Measurements from ENCODE around the gene CCDC191.
A peak's percentile ranks its signal among the peaks of the same experiment; 100 is the strongest.

The CCDC191 gene, protein sequence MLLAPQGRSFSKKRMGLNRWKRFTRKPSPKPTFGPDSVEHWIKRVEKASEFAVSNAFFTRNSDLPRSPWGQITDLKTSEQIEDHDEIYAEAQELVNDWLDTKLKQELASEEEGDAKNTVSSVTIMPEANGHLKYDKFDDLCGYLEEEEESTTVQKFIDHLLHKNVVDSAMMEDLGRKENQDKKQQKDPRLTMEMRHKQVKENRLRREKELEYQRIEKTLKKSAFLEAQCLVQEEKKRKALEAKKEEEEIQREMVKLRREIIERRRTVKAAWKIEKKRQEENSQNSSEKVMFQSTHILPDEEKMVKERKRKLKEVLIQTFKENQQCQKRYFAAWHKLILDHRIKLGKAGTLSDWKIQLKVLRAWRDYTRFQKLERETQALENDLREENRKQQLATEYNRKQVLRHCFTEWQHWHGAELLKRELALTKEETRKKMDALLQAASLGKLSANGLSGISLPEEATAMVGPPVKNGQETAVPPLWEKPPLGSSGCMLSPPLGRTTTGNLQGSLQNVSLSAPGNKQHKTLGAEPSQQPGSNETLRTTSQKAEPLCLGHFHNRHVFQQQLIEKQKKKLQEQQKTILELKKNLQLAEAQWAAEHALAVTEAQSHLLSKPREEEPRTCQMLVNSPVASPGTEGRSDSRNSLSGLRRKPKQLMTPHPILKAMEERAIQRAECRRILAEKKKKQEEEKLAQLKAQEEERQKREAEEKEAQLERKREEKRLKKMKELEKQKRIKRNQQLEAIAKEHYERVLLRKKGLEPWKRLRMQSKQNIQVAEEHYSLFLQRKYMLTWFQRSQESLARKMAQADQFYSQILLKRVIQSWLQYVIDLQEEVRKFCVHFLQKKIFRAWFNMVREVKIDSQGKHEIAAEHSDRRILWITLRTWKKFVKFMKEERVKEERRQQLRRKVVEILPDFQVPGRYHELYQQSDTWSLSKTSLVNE

DNA sequence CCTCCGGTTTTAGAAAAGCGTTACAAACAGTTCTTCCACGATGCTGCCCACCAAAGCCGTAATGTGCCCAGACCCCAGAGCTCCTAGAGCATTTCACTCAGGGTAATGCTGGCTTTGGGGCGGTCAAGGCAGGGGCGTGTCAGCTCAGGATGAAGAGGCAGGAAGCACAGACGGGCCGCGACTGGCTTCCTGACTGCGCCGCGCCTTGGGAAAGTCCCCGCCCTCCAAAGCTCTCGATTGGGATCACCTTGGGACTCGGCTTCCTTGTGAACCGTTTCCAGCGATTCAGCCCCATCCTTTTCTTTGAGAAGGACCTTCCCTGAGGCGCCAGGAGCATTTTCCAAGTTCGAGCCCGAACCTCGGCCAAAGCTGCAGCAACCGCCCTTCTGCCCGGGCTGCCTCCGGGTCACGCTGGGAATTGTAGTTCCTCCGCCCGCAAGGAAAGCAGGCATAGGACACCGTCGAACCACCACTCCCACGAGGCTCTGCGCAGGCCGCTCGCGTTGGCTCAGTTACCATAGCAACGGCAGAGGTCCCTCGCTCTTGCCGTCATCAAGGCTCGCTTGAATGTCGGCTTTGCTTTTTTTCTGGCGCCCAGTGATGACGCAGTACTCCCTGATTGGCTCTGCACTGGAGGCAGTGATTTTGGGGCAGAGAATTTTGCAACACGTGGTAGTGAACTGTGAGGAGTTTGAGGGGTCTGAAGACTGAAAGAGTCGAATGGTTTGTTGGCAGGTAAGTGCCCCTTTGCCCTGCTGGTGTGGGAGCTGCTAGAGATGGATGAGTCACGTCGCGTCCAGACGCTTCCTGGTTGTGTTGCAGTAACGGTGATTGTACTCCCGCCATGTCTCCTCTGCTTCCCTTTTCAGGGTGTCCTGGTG, at the start of gene CCDC191, which contains the start of gene QTRT2:
TSS of gene CCDC191 (minus strand) at position 397 of the 881 bp plus-strand sequence. CDS start at position 337, 60 bp downstream.
TSS of gene QTRT2 (plus strand) at position 608 of the 881 bp plus-strand sequence. CDS start 8,521 bp downstream, outside the sequence.
- DNase-seq: peak; percentile 96

DNA sequence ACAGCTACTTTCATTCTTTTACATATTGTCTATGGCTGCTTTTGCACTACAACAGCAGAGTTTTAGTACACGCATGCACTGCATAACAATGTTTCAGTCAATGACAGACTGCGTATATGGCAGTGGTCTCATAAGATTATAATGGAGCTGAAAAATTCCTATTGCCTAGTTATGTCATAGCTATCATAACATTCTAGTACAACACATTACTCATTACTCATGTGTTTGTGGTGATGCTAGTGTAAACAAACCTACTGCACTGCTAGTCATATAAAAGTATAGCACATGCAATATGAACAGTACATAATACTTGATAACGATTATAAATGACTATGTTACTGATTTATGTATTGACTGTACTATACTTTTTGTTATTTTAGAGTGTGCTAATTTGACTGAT, 48.1 kb upstream of the CCDC191 start:
- DNase-seq: no peak

DNA sequence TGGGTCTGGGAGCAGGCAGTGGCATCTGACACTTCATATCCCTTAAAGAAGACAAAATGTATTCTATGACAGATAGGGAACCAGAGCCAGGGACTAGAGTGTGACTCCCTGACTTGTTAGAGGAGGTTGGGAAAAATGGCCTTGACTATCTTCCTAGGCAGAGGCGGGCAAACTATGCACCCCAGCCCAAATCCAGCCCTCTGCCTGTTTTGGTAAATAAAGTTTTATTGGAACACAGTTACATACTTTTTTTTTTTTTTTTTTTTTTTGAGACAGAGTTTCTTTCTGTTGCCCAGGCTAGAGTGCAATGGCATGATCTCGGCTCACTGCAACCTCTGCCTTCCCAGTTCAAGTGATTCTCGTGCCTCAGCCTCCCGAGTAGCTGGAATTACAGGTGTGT, 47.5 kb upstream of the CCDC191 start:
- no peak for DNase-seq

DNA sequence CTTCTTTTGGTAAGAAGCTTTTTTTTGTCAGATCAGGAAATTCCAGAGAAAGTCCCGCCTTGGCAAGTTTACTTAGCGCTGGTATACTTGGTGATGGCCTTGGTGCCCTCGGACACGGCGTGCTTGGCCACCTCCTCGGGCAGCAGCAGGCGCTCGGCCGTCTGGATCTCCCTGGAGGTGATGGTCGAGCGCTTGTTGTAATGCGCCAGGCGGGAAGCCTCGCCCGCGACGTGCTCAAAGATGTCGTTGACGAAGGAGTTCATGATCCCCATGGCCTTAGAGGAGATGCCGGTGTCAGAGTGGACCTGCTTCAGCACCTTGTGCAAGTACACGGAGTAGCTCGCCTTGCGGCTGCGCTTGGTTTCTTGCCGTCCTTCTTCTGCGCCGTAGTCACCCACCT, 46.9 kb upstream of the CCDC191 start:
- no peak for DNase-seq

DNA sequence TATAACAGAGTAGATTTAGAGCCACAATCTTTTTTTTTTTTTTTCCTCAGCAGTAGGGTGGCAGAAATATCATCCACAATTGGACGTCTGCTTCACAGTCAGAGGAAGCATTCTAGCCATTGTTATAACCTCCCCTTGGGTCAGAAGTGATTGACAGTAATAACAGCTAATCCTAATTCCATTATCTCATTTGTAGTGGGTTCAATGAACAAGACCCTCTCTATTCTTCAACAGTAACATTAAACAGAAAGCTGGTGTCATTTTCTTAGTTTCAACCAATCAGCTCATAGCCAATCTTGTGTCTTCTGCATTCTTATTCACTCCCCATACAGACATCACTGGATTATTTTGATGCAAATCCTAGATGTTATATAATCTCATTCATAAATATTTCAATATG, 44.8 kb upstream of the CCDC191 start:
- DNase-seq: peak; percentile 71

DNA sequence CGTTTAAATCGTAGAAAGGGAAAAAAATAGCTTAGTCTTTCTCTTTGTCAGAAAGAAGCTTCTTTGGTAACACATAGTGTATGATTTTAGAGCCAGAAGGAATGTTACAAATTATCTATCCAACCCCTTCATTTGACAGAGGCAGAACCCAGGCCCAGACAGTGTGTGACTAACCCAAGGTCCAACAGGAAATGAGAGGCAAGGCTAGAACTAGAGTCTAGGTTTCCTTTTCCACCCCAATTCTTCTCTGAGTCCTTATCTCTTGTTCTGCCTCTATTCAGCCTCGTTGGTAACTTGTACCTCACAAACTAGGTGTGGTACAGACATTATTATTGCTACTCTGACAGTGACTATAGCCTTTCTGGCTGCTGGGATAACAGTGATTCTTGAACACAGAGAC, 39.5 kb upstream of the CCDC191 start:
- no peak for DNase-seq

DNA sequence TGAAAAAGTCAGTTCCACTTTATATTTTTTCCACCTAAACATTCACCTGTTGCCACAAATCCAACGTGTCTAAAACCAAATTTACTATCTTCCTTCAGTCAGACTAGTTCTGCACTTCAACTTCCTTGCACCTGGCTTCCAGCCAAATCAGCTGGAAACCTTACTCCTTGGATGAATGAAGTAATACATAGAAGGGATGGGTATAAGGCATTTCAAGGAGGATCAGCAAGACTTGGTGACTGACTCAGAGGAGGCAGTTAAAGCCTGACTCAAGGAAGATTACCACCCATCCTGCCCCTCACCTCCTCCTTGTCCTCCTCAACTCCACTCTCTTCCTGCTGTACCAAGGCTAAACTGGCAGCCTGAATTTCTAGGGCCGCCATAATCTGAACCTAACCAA, 37.3 kb upstream of the CCDC191 start:
- DNase-seq: no peak

DNA sequence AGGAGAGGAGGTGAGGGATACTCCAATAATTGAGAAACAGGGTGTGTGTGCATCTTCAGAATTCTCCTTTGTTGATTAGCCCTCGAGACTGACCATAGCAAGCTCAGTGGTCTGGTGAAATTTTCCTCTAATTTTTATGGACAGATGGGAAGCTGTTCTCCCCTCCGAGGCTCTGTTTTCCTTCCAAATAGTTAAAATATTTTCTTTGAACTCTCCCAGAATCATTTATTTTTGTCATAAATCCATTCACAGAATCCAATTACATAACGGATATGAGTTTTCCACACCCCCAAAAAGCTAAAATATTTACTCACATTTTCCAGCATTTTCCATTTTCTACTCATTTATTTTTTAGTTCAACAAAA, 36.7 kb upstream of the CCDC191 start:
- no peak for DNase-seq

DNA sequence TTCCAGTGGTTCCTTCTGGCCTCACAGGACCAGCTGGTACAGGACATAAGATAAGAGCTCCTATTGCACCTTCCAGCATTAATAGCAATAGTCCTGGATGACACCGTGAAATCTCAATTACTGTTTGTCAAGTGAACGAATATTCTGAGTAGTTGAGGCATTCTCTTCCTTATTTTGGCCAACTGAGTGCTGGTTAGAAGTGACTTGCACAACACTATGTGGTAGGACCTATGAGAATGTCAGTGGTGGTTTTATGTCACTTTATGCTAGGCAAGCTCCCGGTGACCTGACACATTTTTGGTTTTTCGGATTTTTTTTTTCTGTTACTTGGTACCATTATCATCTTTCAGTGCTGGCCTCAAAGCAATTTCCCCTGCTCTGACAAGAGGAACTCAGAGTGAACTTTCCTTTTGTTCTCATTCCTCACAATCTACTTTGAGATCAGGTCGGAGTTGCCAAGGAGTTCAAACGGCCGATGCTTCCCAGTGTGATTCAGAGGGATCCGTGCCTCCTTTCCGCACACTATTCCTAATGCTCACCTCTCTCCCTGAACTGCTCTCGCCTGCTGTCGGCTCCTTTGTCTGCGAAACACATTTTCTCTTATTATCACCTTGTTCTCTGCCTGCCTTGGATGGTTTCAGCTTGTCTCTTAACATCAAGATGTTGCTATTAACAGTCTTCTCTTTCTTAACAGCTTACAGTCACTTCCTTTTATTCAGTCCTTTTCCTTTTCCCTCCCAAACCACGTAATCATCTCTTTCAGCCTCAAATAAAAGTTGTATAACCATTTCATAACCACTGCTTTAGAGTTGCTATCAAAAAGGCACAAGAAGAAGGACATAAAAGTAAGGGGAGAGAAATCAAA, 36.1 kb upstream of the CCDC191 start:
- no peak for DNase-seq

DNA sequence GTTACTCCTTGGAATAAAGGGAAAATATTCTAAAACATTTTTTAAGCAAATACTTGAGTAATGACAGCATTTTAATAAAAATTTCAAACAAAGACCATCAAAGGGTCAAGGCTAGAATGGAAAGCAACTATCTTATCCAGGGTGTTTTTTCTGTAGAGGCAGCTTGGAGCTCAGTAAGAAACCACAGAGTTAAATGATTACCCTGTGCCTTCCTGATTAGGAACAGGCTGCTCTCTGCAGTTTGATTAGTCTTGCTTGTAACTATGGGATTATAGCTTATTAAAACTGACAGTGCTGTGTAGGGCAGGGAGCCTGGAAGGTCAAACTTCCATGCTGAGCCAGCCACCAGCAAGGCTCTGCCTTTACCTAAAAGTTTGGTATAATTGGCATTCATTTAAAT, 33.3 kb upstream of the CCDC191 start:
- DNase-seq: no peak

DNA sequence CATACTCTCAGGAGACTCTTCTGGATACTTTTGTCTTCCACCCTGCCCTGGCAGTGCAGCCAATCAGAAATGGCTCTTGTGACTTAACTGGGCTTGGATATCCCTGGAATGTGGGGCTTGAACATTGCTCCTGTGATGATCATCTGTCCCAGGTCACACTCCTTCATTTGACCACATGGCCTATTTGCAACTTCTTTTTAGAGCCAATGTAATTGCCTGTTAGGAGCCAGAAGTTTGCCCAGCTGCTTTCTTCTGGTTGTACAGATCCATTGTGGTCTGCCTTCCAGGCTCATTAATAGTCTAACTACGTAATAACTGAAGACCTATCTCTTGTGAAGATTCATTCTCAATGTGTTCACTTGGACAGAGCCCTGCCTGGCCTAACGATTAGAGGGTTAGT, 30.0 kb upstream of the CCDC191 start:
- no peak for DNase-seq

DNA sequence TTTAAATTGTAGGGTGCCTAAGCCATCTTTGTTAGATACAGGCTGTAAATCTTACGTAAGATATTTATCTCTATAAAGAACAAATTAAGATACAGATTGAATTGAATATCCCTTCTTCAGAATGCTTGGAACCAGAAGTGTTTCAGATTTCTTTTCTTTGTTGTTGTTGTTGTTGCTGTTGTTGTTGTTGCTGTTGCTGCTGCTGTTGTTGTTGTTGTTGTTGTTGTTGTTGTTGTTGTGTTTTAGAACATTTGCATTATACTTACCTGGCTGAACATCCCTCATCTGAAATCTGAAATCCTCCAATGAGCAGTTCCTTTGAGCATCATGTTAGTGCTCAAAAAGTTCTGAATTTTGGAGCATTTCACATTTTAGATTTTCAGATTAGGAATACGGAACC, 26.8 kb upstream of the CCDC191 start:
- no peak for DNase-seq

DNA sequence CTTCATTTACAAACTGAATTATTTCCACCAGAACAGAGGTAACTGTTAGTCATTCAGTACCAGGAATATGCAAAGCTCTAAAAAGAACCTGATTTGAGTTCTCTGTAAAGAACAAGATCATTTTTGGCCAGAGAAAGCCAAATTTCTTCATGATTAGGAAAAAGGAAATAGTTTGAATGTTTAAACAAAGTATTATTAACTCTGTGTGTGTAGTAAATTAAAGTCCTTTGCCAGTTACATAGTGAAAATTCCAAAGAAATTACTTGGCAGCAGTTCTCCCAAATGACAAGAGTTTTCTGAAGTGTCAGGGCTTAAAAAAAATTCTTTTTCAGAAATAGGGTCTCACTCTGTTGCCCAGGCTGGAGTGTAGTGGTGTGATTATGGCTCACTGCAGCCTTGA, 24.7 kb upstream of the CCDC191 start:
- no peak for DNase-seq

DNA sequence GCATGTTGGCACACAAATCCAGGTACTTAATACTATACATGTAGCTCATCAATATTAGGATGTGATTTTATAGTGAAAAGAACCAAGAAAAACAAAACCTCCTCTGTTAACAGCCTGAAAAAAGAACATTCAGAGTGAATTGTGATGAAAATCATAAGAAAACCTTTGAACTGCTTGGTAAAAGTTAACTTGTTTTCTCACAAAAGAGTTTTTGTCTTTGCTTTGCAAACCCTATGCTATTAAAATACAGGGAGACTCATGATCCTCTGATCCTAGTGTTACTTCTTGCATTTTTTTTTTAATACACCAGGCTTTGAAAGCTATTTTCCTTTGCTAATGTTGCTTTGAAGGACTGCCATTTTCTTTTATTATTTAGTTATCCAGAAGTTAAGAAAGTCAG, 23.9 kb upstream of the CCDC191 start:
- DNase-seq: no peak

DNA sequence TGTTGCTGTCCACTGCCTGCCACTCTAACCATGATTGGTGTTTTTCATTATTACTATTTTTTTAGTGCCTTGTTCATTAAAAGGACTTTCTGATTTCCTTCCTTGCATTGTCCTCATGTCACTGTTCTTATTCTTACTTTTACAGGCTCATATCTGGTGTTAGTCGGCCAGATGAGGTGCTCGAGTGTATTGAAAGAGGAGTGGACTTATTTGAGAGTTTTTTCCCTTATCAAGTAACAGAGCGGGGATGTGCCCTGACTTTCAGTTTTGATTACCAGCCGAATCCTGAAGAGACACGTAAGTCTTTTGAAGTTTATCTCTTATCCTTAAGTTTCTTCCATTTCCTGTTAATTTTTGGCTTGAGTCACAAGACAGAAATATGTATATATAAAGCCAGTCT, 23.4 kb upstream of the CCDC191 start:
- no peak for DNase-seq

DNA sequence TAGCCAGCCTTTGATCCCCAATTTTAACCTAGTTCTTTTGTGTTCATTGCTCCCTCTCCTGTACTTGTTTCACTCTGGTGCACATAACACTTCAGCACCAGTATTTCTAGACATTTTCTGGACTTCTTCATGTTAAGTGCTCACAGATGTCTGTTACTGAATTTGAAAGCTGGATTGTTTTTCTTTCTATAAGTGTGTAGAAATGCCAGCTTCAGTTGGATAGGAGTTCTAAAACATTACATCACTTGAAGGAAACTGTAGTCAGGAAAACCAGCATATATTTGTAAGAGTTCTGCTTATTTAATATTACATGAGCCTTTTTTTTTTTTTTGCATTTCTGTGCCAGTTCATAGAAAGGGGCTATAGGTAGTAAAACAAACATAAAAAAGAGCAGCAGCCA, 21.8 kb upstream of the CCDC191 start:
- no peak for DNase-seq

DNA sequence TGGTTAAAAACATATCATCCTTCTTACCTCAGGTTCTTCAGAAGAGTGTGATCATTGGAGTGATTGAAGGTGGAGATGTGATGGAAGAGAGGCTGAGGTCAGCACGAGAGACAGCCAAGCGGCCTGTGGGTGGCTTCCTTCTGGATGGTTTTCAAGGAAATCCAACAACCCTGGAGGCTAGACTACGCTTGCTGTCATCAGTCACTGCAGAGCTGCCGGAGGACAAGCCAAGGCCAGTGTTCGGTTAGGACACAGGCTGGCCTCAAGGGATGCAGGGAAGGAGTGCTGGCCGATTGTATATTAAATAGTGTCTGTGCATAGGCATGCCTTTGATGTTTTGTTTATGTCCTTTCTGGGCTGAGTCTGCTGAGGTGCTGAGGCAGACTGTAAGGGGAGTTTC, 20.4 kb upstream of the CCDC191 start:
- DNase-seq: no peak

DNA sequence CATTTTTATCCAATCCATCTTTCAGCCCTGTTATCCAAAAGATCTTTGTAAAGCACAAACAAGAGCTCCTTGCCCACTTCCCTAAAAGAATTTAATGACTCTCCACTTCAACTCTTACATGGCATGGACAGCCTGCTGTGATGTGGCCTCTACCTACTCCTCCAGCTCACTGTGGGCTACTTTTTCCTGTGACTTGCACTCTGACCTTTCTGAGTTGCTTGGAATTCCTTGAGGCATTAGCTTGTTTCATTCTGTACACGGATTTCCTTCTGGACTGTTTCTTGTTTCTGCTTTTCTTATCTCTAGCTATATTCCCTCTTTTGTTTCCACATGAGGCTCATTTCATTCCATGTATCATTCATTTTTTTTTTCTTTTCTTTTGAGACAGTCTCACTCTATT, 15.5 kb upstream of the CCDC191 start:
- DNase-seq: no peak

DNA sequence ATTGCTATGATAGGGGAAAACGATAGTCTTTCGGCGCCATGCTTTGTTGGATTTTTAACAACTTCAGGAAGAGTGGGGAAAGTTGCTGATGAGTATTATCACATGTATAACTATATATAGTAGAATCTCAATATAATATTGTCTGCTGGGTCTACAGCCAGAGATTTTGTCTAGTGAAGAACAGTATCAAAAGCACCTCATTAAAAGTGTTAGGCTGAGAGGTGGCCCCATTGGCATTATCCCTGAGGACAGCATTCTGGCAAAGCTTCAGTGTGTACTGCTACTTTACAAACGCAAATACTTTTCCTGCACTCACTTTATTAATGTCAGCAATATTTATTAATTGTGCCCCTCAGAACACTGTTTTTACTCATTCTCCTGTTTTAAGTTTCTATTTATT, 12.0 kb upstream of the CCDC191 start:
- DNase-seq: no peak

DNA sequence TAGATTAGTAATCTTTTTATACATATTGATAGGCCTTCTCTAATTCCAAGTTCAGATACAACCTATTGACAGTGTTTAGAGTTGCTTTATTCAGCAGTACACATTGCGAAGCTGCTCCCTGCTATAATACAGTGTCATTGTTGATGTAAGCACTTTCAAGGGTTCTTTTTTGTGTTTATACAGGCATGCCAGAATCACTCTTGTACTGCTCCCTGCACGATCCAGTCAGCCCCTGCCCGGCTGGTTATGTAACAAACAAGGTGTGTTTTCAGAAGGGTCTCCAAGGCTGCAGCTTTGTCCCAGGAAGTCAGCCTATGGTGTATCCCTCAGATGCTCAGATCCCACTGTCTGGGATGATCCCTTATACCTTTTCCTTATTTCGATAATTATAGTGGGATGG, 11.5 kb upstream of the CCDC191 start:
- no peak for DNase-seq

DNA sequence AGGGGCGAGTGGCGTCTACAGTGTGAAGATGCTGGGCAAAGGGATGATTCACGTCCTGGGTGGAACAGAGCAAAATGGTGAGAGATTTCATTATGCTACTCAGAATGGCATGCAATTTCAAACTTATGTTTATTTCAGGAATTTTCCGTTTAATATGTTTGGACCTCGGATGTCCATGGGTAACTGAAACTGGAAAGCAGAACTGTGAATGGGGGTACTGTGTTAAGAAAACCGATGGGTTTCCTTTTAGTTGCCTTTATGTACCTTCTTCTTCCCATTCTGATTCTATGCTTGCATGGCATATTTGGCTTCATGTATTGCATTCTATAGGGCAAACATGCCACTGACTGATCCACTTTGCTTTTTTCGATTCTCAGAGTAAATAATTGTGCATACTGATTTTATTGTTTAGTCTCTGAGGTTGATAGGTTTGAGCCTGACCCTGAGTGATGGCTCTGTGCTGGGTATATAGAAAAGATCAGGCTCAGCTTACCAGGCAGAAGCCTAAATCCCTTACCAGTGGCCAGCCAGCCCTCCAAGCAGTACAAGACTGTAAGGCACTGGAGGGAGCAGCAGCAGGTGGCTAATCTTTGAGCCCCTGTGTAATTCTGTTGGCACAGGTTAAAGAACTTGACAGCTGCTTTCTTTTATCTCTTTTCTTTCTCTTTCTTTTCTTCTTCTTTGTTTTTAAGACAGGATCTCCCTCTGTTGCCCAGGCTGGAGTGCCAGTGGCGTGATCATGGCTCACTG, 4.8 kb upstream of the CCDC191 start:
- no peak for DNase-seq

Measured in NCI-H2227 treated with DMSO at 0.1 percent for 48 hours (cell line).